Bronchial epithelial cell (primary cell): ENCODE data around the gene KIF4A. TPM values are rescaled to one million over a fixed set of nuclear protein-coding genes. Genes with fewer than 3 reads are reported as not detected.
"Not testable (repeated sequence)": the region's sequence is repeated elsewhere in the genome, so short reads cannot be mapped to it uniquely, and the experiment has no call there.

Experiments used
- DNase-seq: peaks from one replicate; pipeline ENCODE4 v3.0.0-alpha.2; 2010; ENCODE audit warnings: low read depth
- FAIRE-seq: peaks from 2 replicates; lab custom pipeline; 2011; peaks lifted over from hg19 to GRCh38; lab: Jason Lieb, UNC
- H3K27me3 ChIP-seq: 2 replicates; pipeline ENCODE4 v1.5.1; 2011; ENCODE audit warnings: low read length; ENCODE audit not compliant: control insufficient read depth, insufficient read depth
- H3K36me3 ChIP-seq: 2 replicates; pipeline ENCODE4 v1.5.1; 2011; ENCODE audit warnings: low read length; ENCODE audit not compliant: control insufficient read depth, insufficient read depth
- H3K4me3 ChIP-seq: 2 replicates; pipeline ENCODE4 v1.5.1; 2011; ENCODE audit warnings: mild to moderate bottlenecking, low read depth, low read length, control low read depth
- total RNA-seq: library from RNA; depleted of rRNA; stranded (reverse); fragments of >200 nt; gene quantifications from 2 replicates; pipeline ENCODE4 v1.2.1, GENCODE V29; 2014
- TF ChIP-seq, protein P1 (sequence below): IDR thresholded peaks from 2 replicates; pipeline ENCODE4 v1.5.1; 2011; ENCODE audit warnings: mild to moderate bottlenecking, moderate library complexity, low read length, control low read depth, inconsistent platforms; ENCODE audit not compliant: insufficient read depth, severe bottlenecking

The KIF4A gene
- total RNA-seq, 1 donor from 2014 or later, result 0.26 TPM

DNA sequence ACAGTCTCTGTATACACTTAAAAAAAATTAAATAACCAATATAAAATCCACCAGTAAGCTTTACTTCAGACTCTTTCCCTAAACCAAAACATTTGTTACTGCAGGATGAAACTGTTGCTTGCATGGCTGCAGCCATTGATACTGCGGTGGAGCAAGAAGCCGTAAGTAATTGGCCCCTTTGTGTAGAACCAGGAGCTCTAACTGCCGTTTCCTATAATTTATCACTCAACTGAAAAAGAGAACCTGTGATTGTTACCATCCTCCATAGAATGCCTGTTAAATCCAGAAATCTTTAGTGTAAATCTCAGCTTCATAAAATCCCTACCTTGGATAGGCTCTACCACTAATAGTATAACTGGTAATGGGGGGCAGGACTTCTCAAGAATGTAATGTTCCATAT is 62.6 kb downstream of the KIF4A start:
- Histone ChIP-seq H3K36me3 (no peaks in the 10 kb centered on the region), H3K27me3 (no peaks in the 10 kb centered on the region), H3K4me3 (no peak overlapping the region)
- DNase-seq (no peak), FAIRE-seq (no peak)
- TF ChIP-seq, protein P1, sequence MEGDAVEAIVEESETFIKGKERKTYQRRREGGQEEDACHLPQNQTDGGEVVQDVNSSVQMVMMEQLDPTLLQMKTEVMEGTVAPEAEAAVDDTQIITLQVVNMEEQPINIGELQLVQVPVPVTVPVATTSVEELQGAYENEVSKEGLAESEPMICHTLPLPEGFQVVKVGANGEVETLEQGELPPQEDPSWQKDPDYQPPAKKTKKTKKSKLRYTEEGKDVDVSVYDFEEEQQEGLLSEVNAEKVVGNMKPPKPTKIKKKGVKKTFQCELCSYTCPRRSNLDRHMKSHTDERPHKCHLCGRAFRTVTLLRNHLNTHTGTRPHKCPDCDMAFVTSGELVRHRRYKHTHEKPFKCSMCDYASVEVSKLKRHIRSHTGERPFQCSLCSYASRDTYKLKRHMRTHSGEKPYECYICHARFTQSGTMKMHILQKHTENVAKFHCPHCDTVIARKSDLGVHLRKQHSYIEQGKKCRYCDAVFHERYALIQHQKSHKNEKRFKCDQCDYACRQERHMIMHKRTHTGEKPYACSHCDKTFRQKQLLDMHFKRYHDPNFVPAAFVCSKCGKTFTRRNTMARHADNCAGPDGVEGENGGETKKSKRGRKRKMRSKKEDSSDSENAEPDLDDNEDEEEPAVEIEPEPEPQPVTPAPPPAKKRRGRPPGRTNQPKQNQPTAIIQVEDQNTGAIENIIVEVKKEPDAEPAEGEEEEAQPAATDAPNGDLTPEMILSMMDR, result no peak

- no peaks in the 10 kb centered on the region for H3K27me3 ChIP-seq
- no peaks in the 10 kb centered on the region for H3K36me3 ChIP-seq
- FAIRE-seq (no peak), DNase-seq (peak; percentile 10)
- TF ChIP-seq, protein P1, result no peak
- H3K4me3 ChIP-seq, result no peak overlapping the region
Measured at GRCh38 chrX:70353514-70353913, 63.6 kb downstream of the KIF4A start.

GRCh38 chrX:70354716-70355115 is 64.8 kb downstream of the KIF4A start:
- TF ChIP-seq, protein P1, result no peak

DNA sequence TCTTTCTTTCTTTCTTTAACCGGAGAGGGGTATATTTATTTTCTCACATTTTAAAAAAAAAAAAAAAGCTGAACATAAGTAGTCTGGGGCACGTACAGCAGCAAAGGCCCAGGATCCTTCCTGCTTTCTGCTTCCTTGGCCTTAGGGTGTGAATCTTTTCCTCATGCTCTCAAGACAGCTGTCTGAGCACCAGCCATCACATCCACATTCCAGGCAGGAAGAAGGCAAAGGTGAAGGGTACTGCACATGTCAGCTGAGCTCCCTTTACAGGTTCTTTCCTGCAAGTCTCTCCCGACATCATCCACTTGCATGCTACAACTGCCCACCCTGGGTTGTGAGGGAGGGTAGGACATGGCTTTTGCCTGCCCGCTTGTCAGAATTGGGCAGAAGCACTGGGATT is 69.6 kb downstream of the KIF4A start:
- DNase-seq, result no peak
- TF ChIP-seq, protein P1, result no peak
- FAIRE-seq, result no peak
- Histone ChIP-seq H3K27me3 (no peaks in the 10 kb centered on the region), H3K36me3 (no peaks in the 10 kb centered on the region), H3K4me3 (no peak overlapping the region)

More at GRCh38 chrX:70354716-70355115, 64.8 kb downstream of the KIF4A start:
- DNase-seq (no peak), FAIRE-seq (no peak)
- Histone ChIP-seq H3K4me3 (no peak overlapping the region), H3K36me3 (no peaks in the 10 kb centered on the region), H3K27me3 (no peaks in the 10 kb centered on the region)

DNA sequence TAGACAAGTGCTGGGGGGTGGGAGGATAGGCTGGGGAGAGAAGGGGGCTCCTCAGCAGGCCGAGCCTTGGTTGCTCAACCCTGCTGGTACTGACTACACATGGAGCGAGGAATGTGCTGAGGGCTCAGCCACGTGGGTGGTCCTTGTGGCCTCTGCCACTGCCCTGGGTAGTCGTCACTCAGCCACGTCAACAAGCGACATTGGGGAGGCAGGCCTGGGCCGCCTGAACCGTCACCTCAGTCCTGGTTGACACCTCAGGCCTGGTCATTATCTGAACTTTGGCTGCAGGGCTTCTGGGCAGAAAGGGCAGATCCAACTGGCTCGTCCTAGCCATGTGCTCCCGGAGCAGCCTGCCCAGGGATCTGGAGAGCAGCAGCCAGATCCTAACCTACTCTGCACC is 70.5 kb downstream of the KIF4A start:
- DNase-seq (no peak), FAIRE-seq (no peak)
- no peaks in the 10 kb centered on the region for H3K27me3 ChIP-seq
- H3K36me3 ChIP-seq, result no peaks in the 10 kb centered on the region
- TF ChIP-seq, protein P1, result no peak
- H3K4me3 ChIP-seq, result no peak overlapping the region

GRCh38 chrX:70368731-70369130 is 78.8 kb downstream of the KIF4A start:
- H3K4me3 ChIP-seq, DNase-seq, H3K36me3 ChIP-seq, H3K27me3 ChIP-seq, FAIRE-seq: not testable (repeated sequence)
